ENCODE results near the gene HSPD1.
A peak's percentile ranks its signal among the peaks of the same experiment; 100 is the strongest.

Gene HSPD1

GRCh38 chr2:197445746-197446145 is 53.9 kb downstream of the HSPD1 start:
- no peak for TF ChIP-seq RBAK (tag by site-specific recombination; IDR thresholded peaks at IDR 0.05)
- no peak for TF ChIP-seq ZNF184 (tag by site-specific recombination; IDR thresholded peaks at IDR 0.05)
- TF ChIP-seq ELK4 (IDR thresholded peaks at IDR 0.05; ENCODE audit: borderline replicate concordance, low read depth, low read length): no peak
- TF ChIP-seq OSR2 (tag by site-specific recombination; IDR thresholded peaks at IDR 0.05): no peak
- no peak for TF ChIP-seq KLF8 (tag by site-specific recombination; IDR thresholded peaks at IDR 0.05)
- TF ChIP-seq ZNF585B (tag by site-specific recombination; IDR thresholded peaks at IDR 0.05): no peak
- TF ChIP-seq ZNF514 (tag by site-specific recombination; IDR thresholded peaks at IDR 0.05): no peak
- TF ChIP-seq ZBTB1 (tag by site-specific recombination; IDR thresholded peaks at IDR 0.05): no peak
- TF ChIP-seq ZNF48 (tag by site-specific recombination; IDR thresholded peaks at IDR 0.05): no peak
- no peak for TF ChIP-seq ZNF747 (tag by site-specific recombination; IDR thresholded peaks at IDR 0.05)
- no peak for TF ChIP-seq ZNF473 (tag by site-specific recombination; IDR thresholded peaks at IDR 0.05)
- no peak for TF ChIP-seq ZNF140 (tag by site-specific recombination; IDR thresholded peaks at IDR 0.05)
- TF ChIP-seq ZNF133 (tag by site-specific recombination; IDR thresholded peaks at IDR 0.05): no peak
- no peak for TF ChIP-seq YY1 (tag by site-specific recombination; IDR thresholded peaks at IDR 0.05)
- TF ChIP-seq PRDM6 (tag by site-specific recombination; IDR thresholded peaks at IDR 0.05): no peak
- CTCF ChIA-PET: no interaction called here
- Histone ChIP-seq H3K4me3 (ENCODE audit: low read depth, low read length) (no peak overlapping the region), H3K9me3 (ENCODE audit: control insufficient read depth, insufficient read depth, low read depth, low read length) (no peaks in the 10 kb centered on the region), H3K36me3 (ENCODE audit: control insufficient read depth in 2 of 2, insufficient read depth in 1 of 2, low read length in 2 of 2) (no peaks in the 10 kb centered on the region), H3K27ac (ENCODE audit: extremely low read depth, low read depth, low read length) (no peak overlapping the region), H3K4me1 (ENCODE audit: control insufficient read depth, insufficient read depth, low read length) (no peaks in the 10 kb centered on the region)
- POLR2A ChIA-PET: no interaction called here

- ChIA-PET POLR2A (interaction anchor here (1.0 to 2.1 kb wide), 2 partner anchors 8 to 10 kb away, joined by 5 to 6 read pairs; partner anchors contain the start of genes COQ10B and SF3B1), CTCF (no interaction called here)
- Histone ChIP-seq H3K36me3 (ENCODE audit: control insufficient read depth in 2 of 2, insufficient read depth in 1 of 2, low read length in 2 of 2) (no peaks in the 10 kb centered on the region), H3K27ac (ENCODE audit: extremely low read depth, low read depth, low read length) (no peak overlapping the region), H3K9me3 (ENCODE audit: control insufficient read depth, insufficient read depth, low read depth, low read length) (no peaks in the 10 kb centered on the region), H3K4me1 (ENCODE audit: control insufficient read depth, insufficient read depth, low read length) (no peaks in the 10 kb centered on the region), H3K4me3 (ENCODE audit: low read depth, low read length) (no peak overlapping the region)
- TF ChIP-seq ZBTB20 (tag by site-specific recombination; IDR thresholded peaks at IDR 0.05) (no peak), ZNF621 (tag by site-specific recombination; IDR thresholded peaks at IDR 0.05) (no peak), ZNF791 (tag by site-specific recombination; IDR thresholded peaks at IDR 0.05) (no peak)
These were observed 56.8 kb downstream of the HSPD1 start for GRCh38 chr2:197442857-197443256.

- TF ChIP-seq ZBTB8A (tag by site-specific recombination; IDR thresholded peaks at IDR 0.05) (no peak), ZNF121 (tag by site-specific recombination; IDR thresholded peaks at IDR 0.05) (peak; percentile 37; the same call in 1 of the 2 replicates), ZNF664 (tag by site-specific recombination; IDR thresholded peaks at IDR 0.05) (no peak), PRDM1 (tag by site-specific recombination; IDR thresholded peaks at IDR 0.05) (no peak), ZNF2 (tag by site-specific recombination; IDR thresholded peaks at IDR 0.05) (no peak)
- peaks cover 3% of the 10 kb centered on the region for H3K4me1 ChIP-seq (ENCODE audit: control insufficient read depth, insufficient read depth, low read length)
- ChIA-PET POLR2A (interaction anchor here (0.5 to 2.0 kb wide), 4 partner anchors 13 to 62 kb away, joined by 3 to 7 read pairs (median 4); partner anchors contain the start of genes COQ10B, HSPD1 and HSPE1), CTCF (interaction anchor here (0.6 to 0.8 kb wide), 2 partner anchors 9 to 13 kb away, joined by 3 to 4 read pairs; no protein-coding TSS in a partner anchor)
- no peak overlapping the region for H3K27ac ChIP-seq (ENCODE audit: extremely low read depth, low read depth, low read length)
- H3K36me3 ChIP-seq (ENCODE audit: control insufficient read depth in 2 of 2, insufficient read depth in 1 of 2, low read length in 2 of 2): no peaks in the 10 kb centered on the region; a peak in 1 of 3 replicates
- no peak overlapping the region for H3K4me3 ChIP-seq (ENCODE audit: low read depth, low read length)
- no peaks in the 10 kb centered on the region for H3K9me3 ChIP-seq (ENCODE audit: control insufficient read depth, insufficient read depth, low read depth, low read length)
These were observed 62.3 kb downstream of the HSPD1 start for GRCh38 chr2:197437380-197437779.
